OCI-LY1 (cell line): Measurements from ENCODE around the gene IL20RA.

Experiments used
- H2AFZ ChIP-seq: fragments of 200-600 bp; sonication (generic), shearing (Covaris generic); 2 replicates; pipeline ENCODE4 v1.6.0; 2014; ENCODE audit warnings: antibody characterized with exemption, mild to moderate bottlenecking, low read length
- H3F3A ChIP-seq: fragments of 200-600 bp; sonication (generic), shearing (Covaris generic); 2 replicates; pipeline ENCODE4 v1.6.0; 2014; ENCODE audit warnings: mild to moderate bottlenecking, antibody characterized with exemption, low read length, moderate library complexity; ENCODE audit not compliant: insufficient read depth
- H3K27ac ChIP-seq: fragments of 200-600 bp; sonication (generic); 2 replicates; pipeline ENCODE4 v1.5.1; 2014; ENCODE audit warnings: low read length, mixed run types, mild to moderate bottlenecking, low read depth; ENCODE audit not compliant: poor library complexity, severe bottlenecking
- H3K27me3 ChIP-seq: fragments of 200-600 bp; sonication (generic); 2 replicates; pipeline ENCODE4 v1.6.0; 2014; ENCODE audit warnings: antibody characterized with exemption, mild to moderate bottlenecking, low read length, moderate library complexity; ENCODE audit not compliant: insufficient read depth
- H3K36me3 ChIP-seq: fragments of 200-600 bp; sonication (generic); 2 replicates; pipeline ENCODE4 v1.6.1; 2014; ENCODE audit warnings: mild to moderate bottlenecking, antibody characterized with exemption, low read length, moderate library complexity, mixed read lengths; ENCODE audit not compliant: insufficient read depth
- H3K4me1 ChIP-seq: fragments of 200-600 bp; sonication (generic); 2 replicates; pipeline ENCODE4 v1.5.1; 2014; ENCODE audit warnings: mild to moderate bottlenecking, low read length, moderate library complexity; ENCODE audit not compliant: insufficient read depth, severe bottlenecking
- H3K4me2 ChIP-seq: fragments of 200-600 bp; sonication (generic), shearing (Covaris generic); 2 replicates; pipeline ENCODE4 v1.6.1; 2014; ENCODE audit warnings: low read length
- H3K4me3 ChIP-seq: fragments of 200-600 bp; sonication (generic); 2 replicates; pipeline ENCODE4 v1.5.1; 2014; ENCODE audit warnings: low read length, low read depth, mild to moderate bottlenecking, mixed read lengths; ENCODE audit not compliant: poor library complexity, severe bottlenecking
- H3K79me2 ChIP-seq: fragments of 200-600 bp; shearing (Covaris generic); 2 replicates; pipeline ENCODE4 v1.6.1; 2016; ENCODE audit warnings: mixed run types, low read length, mixed read lengths; ENCODE audit not compliant: insufficient read depth
- H3K9ac ChIP-seq: fragments of 200-600 bp; sonication (generic), shearing (Covaris generic); 2 replicates; pipeline ENCODE4 v1.6.1; 2014; ENCODE audit warnings: mild to moderate bottlenecking, low read length, mixed read lengths
- H3K9me2 ChIP-seq: fragments of 200-600 bp; sonication (generic), shearing (Covaris generic); 2 replicates; pipeline ENCODE4 v1.6.1; 2014; ENCODE audit warnings: low read depth, mild to moderate bottlenecking, low read length, mixed read lengths
- H3K9me3 ChIP-seq: fragments of 200-600 bp; shearing (Covaris generic); 2 replicates; pipeline ENCODE4 v1.6.1; 2014; ENCODE audit warnings: low read length, mixed read lengths
- H4K20me1 ChIP-seq: fragments of 200-600 bp; sonication (generic), shearing (Covaris generic); 2 replicates; pipeline ENCODE4 v1.6.0; 2016; ENCODE audit warnings: mild to moderate bottlenecking, low read length; ENCODE audit not compliant: insufficient read depth
- CTCF ChIP-seq: fragments of 200-600 bp; sonication (generic), shearing (Covaris generic); IDR thresholded peaks from 2 replicates; pipeline ENCODE4 v1.5.1; 2017; ENCODE audit warnings: mild to moderate bottlenecking, antibody characterized with exemption, low read length, moderate library complexity, mixed read lengths
- EZH2 ChIP-seq: fragments of 200-600 bp; sonication (generic), shearing (Covaris generic); IDR thresholded peaks from 2 replicates; pipeline ENCODE4 v1.8.0; 2017; ENCODE audit warnings: borderline replicate concordance, mixed run types, mild to moderate bottlenecking, antibody characterized with exemption, low read length, moderate library complexity, mixed read lengths

The IL20RA gene

GRCh38 chr6:137045222-137045789, 541 bp upstream of the IL20RA start:
- no peak overlapping the region for H3K9ac ChIP-seq
- H2AFZ ChIP-seq: no peak overlapping the region
- no peak overlapping the region for H3K4me2 ChIP-seq
- no peaks in the 10 kb centered on the region; the same call in 1 of the 2 replicates for H3K27me3 ChIP-seq
- no peak overlapping the region for H3K4me3 ChIP-seq
- TF ChIP-seq CTCF (no peak), EZH2 (no peak)
- H3F3A ChIP-seq: no peaks in the 10 kb centered on the region
- H3K36me3 ChIP-seq: no peaks in the 10 kb centered on the region
- no peaks in the 10 kb centered on the region for H3K4me1 ChIP-seq
- H4K20me1 ChIP-seq: no peaks in the 10 kb centered on the region
- no peaks in the 10 kb centered on the region for H3K79me2 ChIP-seq
- no peaks in the 10 kb centered on the region for H3K9me2 ChIP-seq
- no peak overlapping the region for H3K27ac ChIP-seq
- H3K9me3 ChIP-seq: no peaks in the 10 kb centered on the region

GRCh38 chr6:137043710-137044365, 927 bp downstream of the IL20RA start:
- Histone ChIP-seq H3K27ac (no peak overlapping the region), H3K9ac (no peak overlapping the region), H3K4me2 (no peak overlapping the region), H3K4me3 (no peak overlapping the region), H3K9me3 (no peaks in the 10 kb centered on the region), H3K79me2 (no peaks in the 10 kb centered on the region), H3K4me1 (no peaks in the 10 kb centered on the region), H3F3A (no peaks in the 10 kb centered on the region), H4K20me1 (no peaks in the 10 kb centered on the region), H2AFZ (no peak overlapping the region), H3K9me2 (no peaks in the 10 kb centered on the region), H3K27me3 (no peaks in the 10 kb centered on the region; the same call in 1 of the 2 replicates), H3K36me3 (no peaks in the 10 kb centered on the region)
- no peak for TF ChIP-seq EZH2
- TF ChIP-seq CTCF: no peak

GRCh38 chr6:137040393-137040792, 4.4 kb downstream of the IL20RA start:
- Histone ChIP-seq H3F3A (no peaks in the 10 kb centered on the region), H4K20me1 (no peaks in the 10 kb centered on the region), H3K4me3 (no peak overlapping the region), H3K27me3 (no peaks in the 10 kb centered on the region; the same call in 1 of the 2 replicates), H3K27ac (no peak overlapping the region), H3K9me2 (no peaks in the 10 kb centered on the region), H2AFZ (no peak overlapping the region), H3K79me2 (no peaks in the 10 kb centered on the region), H3K9me3 (no peaks in the 10 kb centered on the region), H3K36me3 (no peaks in the 10 kb centered on the region), H3K4me1 (no peaks in the 10 kb centered on the region), H3K9ac (no peak overlapping the region), H3K4me2 (no peak overlapping the region)
- TF ChIP-seq CTCF (no peak), EZH2 (no peak)
